Measurements from ENCODE around the gene SMC3.
"Not testable (repeated sequence)": the region's sequence is repeated elsewhere in the genome, so short reads cannot be mapped to it uniquely, and the experiment has no call there.

The SMC3 gene

DNA sequence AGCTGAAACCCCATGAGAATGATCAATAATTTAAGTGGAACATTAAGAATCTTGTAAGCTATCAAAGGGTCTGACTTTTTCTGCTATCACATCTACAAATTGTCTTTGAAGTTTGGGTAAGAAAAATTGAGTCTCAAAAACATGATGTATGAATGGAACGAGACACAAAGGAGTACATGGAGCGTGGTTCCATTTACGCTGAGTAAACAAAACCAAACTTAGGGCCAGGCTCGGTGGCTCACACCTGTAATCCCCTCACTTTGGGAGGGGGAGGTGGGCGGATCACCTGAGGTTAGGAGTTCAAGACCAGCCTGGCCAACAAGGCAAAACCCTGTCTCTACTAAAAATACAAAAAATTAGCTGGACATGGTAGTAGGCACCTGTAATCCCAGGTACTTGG is 24.3 kb downstream of the SMC3 start:
- DNase-seq = no peak

DNA sequence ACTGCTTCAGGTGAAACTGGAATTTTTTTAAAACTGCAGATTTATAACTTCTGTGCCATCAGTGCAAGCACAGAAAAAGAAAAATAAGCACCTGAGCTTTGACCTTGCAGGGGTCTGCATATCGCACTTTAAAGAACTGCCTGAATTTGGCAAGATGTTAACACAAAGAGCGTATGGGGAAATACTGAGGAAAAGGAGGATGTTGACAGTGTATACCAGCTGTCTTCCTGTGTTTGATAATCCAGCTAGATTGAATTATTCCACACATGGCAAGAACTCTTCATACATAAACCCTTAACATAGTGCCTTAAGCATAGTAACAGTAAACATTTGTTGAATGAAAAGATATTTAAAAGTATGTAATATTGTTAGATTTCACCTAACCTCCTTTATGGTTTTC is 30.0 kb downstream of the SMC3 start:
- DNase-seq = no peak

DNA sequence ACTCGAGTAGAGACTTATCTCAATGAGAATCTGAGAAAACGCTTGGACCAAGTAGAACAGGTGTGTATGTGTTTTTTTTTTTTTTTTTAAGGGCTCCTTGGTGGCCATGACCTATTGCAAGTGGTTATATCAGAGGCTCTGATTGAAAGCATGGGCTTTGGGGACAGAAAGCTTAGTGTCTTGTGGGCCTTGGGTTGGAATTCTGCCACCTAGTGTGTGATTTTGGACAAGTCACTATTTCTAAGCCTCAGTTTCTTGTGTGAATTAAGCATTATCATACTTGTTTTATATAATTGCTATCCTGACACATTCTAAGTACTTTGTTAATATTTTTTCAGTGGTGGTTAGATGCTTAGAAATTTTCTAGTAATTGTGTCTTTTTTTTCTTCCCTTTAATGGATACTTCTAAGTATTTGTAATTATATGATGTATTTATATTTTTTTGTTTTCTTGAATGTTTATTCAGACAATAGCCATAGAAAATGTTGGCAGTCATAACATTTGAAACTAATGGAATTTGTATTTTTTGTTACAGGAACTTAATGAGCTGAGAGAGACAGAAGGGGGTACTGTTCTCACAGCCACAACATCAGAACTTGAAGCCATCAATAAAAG is 33.1 kb downstream of the SMC3 start:
- no peak for DNase-seq

DNA sequence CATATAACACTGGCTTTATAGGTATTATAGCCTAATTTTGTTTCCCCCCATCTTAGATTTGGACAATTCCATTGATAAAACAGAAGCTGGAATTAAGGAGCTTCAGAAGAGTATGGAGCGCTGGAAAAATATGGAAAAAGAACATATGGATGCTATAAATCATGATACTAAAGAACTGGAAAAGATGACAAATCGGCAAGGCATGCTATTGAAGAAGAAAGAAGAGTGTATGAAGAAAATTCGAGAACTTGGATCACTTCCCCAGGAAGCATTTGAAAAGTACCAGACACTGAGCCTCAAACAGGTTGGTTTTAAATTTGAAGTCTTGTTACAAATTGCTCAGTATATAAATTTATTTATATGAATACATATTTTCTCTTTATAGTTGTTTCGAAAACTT is 34.1 kb downstream of the SMC3 start:
- no peak for DNase-seq

DNA sequence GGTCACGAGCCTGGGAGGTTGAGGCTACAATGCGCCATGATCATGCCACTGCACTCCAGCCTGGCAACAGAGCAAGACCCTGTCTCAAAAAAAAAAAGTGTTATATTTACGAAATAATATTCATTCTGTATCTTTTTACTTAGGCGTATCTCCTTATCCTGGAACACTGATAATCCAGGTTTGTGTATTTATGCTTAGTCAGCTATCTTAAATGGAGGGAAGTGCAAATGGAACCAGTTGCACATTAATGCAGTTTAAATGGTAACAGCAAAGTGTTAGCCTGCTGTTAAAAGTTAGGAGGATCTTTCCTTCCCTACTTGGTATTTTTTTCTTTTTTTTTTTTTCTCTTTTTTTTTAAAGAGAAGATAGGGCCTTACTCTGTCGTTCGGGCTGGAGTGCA is 40.6 kb downstream of the SMC3 start:
- DNase-seq = no peak

- DNase-seq = no peak
Observed at GRCh38 chr10:110609605-110610004, 42.1 kb downstream of the SMC3 start.

DNA sequence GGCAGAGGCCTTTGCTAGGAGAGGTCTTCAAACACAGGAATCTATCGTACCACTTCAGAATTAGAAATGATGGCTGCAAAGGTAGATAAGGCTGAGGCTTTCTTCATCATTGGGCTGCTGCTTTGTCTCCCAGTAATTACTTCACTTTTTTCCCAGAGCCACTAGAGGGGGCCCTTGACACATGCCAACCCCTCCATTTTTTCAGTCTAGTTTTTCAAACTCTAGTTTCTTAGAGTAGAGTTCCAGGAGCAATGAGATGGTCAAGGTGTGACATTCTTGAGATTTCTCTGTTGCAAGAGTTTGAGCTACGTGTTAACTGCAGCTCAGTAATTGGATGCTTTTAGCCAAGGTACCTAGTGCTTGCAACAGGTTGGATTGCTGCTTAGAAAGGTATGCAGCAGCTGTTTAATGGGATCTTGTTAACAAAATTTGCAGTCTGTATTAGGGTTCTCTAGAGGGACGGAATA is 42.8 kb downstream of the SMC3 start:
- DNase-seq = peak; percentile 24

- DNase-seq = not testable (repeated sequence)
Observed at GRCh38 chr10:110610781-110611180, 43.3 kb downstream of the SMC3 start.

DNA sequence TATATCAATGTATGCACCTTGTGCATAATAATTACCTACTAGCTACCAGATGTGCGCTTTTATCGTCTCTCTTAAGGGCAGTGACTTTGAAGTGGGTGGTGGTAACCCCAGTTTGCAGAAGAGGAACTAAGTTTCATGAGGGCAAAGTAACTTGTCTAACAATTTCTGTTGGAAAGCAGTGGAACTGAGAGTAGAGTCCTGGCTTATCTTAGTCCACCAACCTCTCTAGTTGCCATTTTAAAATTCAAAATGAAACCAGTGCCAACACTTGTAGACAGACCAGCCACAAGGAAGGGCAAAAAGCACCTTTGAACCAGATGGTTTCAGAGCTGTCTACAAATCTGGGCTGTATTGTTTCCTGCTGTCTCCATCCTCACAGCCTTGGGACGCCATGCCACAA is 44.6 kb downstream of the SMC3 start:
- no peak for DNase-seq

- no peak for DNase-seq
Observed at GRCh38 chr10:110612629-110613028, 45.1 kb downstream of the SMC3 start.

GRCh38 chr10:110613341-110613995 is 46.0 kb downstream of the SMC3 start:
- DNase-seq = peak; percentile 12

DNA sequence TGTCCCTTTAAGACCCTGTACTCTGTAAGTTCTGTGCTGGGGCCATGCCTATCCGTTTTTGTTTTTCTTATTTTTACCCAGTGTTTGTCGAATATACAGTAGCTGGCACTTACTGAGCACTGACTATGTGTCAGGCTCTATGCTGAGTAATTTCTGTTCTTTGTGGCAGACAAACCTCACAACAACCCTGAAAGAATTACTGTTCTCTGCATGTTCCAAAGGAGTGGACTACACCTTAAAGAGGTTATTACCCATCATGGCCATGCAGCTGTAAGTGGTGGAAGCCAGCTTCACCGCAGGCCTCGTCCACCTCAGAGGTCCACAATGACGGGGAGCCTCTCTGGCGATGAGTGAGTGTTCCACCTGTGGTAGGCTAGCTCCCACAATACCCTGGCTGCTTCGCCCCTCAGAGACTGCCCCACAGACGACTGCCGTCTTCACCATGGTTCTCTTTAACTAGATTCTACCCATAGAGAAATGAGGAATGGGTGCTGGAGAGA is 46.6 kb downstream of the SMC3 start:
- DNase-seq = no peak

GRCh38 chr10:110615057-110615747 is 47.7 kb downstream of the SMC3 start:
- DNase-seq = no peak

DNA sequence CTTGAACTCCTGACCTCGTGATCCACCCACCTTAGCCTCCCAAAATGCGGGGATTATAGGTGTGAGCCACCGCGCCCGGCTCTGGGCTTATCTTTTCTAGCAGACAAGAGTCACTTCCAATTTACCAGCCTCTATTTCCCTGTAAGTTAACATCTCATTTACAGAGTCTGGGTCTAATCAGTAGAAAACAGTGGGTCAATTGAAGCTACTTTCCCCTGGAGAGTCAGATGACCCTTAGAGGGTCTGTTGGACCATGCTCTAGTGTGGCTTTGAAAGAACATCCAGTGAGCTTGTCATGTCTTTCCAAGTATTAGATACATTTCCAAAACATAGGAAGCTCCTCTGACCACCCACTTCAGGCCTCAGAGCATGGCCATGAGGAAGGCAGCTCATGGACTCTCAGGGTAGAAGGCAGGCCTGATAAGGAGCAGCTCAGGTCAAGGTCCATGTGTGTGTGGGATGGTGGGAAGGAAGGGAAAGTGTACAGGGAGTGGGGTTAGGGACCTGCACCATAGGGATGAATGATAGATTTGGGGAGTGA is 49.1 kb downstream of the SMC3 start:
- no peak for DNase-seq

DNA sequence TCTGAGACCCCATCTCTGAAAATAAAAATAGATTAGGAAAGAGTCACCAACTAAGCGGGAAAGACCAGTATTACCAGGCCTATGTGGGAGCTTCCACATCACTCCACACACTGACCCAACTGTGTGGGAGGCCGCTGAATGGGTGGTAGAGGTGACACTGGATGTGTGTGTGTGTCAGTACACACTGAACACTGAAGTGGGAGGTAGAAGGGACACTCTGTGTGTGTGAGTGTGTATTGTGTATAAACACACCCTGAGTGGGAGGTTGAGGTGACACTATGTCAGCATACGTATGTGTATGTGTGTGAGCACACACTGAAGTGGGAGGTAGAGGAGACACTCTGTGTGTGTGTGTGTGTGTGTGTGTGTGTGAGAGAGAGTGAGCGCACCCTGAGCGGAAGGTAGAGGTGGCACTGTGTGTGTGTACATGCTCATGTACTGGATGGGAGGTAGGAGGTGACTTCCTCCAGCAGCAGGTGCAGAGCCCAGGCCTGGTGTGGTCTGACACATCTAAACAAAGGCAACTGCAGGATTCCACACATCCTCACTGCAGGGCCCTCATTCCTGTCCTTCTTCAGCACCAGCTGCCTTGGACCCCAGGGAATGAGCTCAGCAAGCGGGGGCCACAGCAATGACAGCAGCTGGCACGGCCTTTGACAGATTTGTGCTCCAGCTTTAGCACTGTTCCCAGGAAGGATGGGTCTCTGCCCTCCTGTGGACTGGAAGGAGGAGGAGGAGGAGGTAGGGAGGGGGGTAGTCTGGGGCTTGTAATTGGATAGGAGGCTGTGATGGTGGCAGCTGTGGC is 50.1 kb downstream of the SMC3 start:
- DNase-seq = no peak

DNA sequence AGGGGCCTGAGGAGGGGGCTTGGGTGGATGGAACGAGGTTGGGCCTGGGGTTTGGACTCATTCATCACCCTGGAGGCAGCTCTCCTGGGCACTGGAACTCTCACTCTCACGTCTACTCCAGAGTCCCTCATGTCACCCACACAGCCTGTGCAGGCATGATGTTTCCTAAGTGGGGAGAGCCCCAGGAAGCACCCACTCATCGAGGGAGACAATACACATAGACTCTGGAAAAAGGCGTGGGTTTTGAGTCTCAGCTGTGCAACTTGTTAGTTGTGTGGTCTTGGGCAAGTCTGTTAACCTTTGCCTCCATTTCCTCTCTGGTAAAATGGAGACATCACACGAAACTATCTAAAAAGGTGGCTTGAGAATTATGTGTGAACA is 50.7 kb downstream of the SMC3 start:
- DNase-seq = peak; percentile 40

DNA sequence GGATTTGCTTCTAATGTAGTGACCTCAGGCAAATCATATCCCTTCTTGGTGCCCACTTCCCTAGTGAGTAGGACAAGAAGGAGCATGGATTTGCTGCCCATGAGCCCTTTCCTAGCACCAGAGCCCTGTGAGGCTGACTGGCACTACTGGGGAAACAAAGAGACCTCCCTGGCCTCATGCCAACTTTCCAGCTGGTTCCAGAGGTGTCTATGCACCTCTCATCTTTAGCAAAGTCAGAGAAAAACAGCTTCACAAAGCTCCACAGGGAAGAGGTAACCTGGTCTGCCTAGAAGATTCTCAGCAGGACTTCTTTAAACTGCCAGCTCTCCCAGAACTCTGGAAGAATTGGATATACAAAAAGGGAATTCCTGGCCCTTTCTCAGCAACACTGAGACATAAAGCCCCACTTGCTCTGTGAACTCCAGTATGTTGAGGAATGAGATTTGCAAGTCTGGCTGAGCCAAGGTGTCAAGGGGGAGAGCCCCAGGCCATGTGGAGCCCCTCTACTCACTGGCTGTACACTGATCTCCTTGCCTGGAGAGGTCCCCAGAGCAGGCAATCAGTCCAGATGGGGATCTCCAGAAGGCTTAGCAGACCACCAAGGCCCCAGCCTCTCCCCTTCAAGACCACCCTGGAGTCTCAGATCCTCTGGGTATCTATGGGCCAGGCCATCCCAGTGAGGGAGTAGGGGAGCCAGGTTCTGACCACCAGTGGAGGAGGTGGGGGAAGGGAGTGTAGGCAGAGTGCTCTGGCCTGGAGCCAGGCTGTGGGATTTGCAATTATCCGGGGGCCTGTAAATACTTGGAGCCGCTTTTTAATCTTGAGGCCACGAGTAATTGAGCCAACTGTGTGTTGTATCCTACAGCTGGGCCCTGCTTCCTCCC is 52.3 kb downstream of the SMC3 start:
- no peak for DNase-seq

DNA sequence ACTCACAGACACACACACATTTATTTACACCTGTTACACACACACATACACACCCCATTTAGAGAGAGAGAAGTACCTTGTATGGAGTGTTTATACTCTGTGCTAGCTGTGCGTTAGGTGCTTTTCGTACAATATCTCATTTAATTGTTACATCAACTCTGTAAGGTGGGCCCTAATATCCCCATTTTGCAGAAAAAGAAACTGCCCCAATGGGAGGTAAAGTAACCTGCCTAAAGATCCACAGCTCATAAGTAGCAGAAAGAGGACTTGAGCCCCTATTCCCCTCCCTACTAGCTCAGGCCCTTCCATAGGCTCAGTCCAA is 52.9 kb downstream of the SMC3 start:
- DNase-seq = no peak

GRCh38 chr10:110623316-110623715 is 55.8 kb downstream of the SMC3 start:
- not testable (repeated sequence) for DNase-seq

- no peak for DNase-seq
Observed at GRCh38 chr10:110625356-110625894, 57.9 kb downstream of the SMC3 start.

DNA sequence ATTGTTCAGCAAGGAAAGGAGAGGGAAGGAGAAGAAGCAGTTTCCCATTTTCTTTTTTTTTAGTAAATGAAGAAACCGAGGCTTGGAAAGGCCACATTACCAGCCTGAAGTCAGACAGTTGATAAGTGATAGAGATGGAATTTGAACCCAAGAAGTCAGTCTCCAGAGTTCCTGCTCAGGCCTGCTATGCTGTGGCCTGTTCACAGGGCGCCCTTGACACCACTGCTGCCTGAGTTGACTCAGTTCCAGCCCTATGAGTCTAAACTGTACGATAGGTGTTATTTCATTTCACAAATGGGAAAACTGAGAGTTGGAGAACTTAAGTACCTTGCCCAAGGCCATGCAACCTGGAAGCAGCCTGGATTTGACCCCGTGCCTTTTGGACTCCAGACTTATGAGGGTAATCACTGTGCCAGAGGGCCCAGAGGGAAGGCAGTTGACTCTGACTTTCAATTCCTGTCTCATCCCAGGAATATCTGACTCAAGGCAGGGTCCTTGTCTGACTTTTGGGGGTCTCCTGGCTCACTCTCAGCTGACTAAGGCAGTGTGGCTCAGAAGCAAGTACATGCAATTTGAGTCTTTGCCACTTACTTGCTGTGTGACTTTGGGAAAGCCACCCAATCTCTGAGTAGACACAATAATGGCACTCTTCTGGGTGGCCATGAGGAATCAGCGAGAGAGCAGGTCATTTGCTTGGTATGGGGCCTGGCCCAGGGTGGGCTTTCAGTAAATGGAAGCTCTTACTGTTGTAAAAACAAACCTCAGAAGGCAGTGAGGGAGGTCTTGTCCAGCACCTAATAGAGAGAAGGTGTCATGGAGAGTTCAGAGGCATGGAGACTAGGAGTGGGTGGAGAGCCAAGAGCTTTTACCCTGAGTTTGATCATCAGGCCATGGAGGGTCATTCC is 58.7 kb downstream of the SMC3 start:
- no peak for DNase-seq

Data from stimulated activated naive CD4-positive, alpha-beta T cell treated with Interleukin-2 at 50 U/mL for 16 hours (primary cell).